NB4 (cell line): Measurements from ENCODE around the gene S100A3.

ENCODE experiments used
- DNase-seq: peaks from one replicate; pipeline ENCODE4 v3.0.0; 2010; ENCODE audit warnings: low read depth
- H3K4me3 ChIP-seq: one replicate; pipeline ENCODE4 v1.5.1; 2011; ENCODE audit warnings: mild to moderate bottlenecking, low read depth, low read length, moderate library complexity
- MAX ChIP-seq: IDR thresholded peaks from 2 replicates; pipeline ENCODE4 v1.6.1; 2011; ENCODE audit warnings: low read depth, low read length
- MYC ChIP-seq: IDR thresholded peaks from 2 replicates; pipeline ENCODE4 v1.6.1; 2011; ENCODE audit warnings: low read depth, low read length
- POLR2A ChIP-seq: IDR thresholded peaks from 2 replicates; pipeline ENCODE4 v1.6.1; 2011; ENCODE audit warnings: mild to moderate bottlenecking; ENCODE audit not compliant: insufficient read length; ENCODE audit errors: extremely low read depth
- TF ChIP-seq, protein P1 (sequence below): IDR thresholded peaks from one replicate; pipeline ENCODE4 v1.5.1; 2012; ENCODE audit warnings: low read depth, low read length

Gene S100A3

DNA sequence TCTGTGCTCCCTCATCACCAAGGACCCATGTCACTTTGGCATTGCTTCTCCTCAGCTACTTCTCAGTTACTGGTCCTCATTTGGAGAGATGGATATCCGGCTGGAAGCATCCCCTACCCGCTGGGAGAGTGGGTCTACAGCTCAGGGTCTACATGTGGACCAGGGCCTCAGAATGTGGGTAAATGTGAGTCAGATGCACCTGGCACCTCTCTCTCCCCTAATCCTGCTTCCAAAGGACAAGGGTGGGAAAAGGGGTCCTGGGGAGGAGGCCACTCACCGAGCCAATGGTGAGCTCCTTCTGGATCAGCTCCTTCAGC, 14.2 kb downstream of the S100A3 start:
- peak overlapping the region; percentile 58 for H3K4me3 ChIP-seq
- TF ChIP-seq, protein P1, sequence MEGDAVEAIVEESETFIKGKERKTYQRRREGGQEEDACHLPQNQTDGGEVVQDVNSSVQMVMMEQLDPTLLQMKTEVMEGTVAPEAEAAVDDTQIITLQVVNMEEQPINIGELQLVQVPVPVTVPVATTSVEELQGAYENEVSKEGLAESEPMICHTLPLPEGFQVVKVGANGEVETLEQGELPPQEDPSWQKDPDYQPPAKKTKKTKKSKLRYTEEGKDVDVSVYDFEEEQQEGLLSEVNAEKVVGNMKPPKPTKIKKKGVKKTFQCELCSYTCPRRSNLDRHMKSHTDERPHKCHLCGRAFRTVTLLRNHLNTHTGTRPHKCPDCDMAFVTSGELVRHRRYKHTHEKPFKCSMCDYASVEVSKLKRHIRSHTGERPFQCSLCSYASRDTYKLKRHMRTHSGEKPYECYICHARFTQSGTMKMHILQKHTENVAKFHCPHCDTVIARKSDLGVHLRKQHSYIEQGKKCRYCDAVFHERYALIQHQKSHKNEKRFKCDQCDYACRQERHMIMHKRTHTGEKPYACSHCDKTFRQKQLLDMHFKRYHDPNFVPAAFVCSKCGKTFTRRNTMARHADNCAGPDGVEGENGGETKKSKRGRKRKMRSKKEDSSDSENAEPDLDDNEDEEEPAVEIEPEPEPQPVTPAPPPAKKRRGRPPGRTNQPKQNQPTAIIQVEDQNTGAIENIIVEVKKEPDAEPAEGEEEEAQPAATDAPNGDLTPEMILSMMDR = no peak
- no peak for TF ChIP-seq MAX
- no peak for TF ChIP-seq MYC
- no peak for TF ChIP-seq POLR2A
- DNase-seq = no peak

DNA sequence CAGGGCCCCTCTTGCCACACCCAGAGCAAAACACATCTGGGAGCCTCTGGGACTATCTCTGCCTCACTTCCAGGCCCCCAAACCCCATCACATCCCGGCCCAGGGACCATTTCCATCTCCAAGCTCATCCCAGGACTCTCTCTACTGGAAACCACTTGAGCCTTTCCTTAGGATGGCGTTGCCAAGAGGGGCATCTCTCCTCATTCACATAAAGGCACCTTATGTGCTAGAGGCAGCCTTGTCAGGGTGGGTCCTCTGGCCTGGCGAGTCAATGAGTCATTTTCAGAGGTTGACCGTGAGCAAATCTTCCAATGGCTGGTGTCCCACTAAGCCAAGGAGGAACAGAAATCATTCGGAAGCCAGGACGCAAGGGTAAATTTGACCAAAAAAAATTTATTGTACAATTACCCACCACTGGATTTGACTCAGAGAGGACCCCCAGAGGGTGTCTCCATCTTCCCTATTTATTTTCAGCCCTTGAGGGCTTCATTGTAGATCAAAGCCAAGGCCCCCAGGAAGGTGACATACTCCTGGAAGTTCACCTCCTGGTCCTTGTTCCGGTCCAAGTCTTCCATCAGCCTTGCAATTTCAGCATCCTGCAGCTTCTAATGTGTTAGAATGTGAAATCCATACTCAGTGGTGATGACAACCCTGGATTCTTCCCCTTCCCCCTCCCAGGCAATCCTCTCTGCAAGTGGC, 14.7 kb downstream of the S100A3 start:
- TF ChIP-seq POLR2A (no peak), MAX (no peak), MYC (no peak)
- TF ChIP-seq, protein P1 = no peak
- no peak for DNase-seq
- no peak overlapping the region for H3K4me3 ChIP-seq

DNA sequence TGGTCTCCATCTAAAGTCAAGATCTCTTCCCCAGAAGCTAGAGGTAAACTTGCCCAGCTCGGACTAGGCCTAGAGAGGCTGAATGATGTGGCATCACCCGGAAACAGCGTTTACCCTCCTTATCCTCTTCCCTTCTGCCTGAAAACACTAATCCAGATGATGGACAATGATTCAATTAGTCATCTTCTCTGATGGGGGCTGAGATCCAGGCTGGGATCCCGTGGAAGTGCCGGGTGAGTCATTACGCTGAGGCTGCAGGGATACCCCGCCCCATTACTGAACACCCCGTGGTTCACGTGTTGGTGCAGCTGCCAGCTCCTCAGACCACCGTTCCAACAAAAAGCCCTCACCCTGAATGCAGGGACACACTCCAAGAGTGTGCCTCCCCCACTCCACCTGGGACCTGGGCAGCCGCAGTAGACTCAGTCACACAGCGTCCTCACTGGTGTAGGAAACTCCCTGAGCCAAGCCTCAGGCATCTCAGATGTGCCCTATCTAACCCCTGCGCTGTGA, 15.3 kb downstream of the S100A3 start:
- TF ChIP-seq MAX = no peak
- no peak for TF ChIP-seq MYC
- TF ChIP-seq POLR2A = no peak
- TF ChIP-seq, protein P1 = no peak
- H3K4me3 ChIP-seq = no peak overlapping the region
- no peak for DNase-seq

DNA sequence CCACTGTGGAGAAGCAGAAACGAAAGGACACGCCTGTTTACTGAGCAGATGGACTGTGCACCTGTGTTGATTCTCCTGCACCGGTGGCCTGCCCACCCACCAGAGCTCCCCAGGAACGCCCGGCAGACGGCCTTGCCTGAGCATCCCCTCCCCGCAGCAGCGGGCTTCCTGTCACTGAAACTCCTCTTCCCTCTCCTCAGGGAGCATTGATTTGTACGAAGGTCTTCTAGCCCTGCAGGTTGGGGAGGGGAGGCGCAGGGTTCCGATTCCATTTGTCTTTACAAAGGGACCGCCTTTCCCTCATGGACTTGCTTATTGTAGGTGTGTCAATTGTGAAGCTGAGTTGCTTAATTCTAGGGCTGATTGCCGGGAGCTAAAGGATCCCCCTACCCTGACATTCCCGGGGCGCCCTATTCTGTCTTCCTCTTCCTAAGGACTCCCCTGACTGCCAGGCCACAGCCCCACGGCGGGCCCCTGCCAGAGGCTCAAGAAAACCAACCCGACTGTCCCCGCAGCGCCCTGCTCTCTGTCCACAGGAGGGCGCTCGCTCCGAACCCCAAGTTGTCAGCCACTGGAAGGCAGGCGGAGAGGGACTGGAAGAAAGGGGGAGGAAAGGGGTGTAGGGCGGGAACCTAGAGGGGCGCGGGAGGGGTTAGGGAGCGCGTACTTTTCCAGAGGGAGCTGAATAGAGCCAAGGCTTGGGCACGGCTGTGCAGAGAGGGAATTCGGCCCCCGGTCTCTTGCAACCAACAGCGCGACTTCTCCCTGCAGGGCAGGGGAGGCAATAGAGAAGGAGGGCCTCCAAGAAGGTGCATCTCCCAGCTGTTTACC, 16.1 kb downstream of the S100A3 start:
- DNase-seq = peak; percentile 78
- TF ChIP-seq POLR2A = no peak
- TF ChIP-seq, protein P1 = peak; percentile 66
- peak; percentile 22; the same call in 1 of the 2 replicates for TF ChIP-seq MAX
- TF ChIP-seq MYC = no peak
- no peak overlapping the region for H3K4me3 ChIP-seq

GRCh38 chr1:153532181-153532580, 16.9 kb downstream of the S100A3 start:
- peak; percentile 85 for DNase-seq
- TF ChIP-seq MAX (no peak), MYC (0 out of 2 replicates have a peak, but pooled peaks have one; percentile 13)
- no peak overlapping the region for H3K4me3 ChIP-seq

- no peak for DNase-seq
- TF ChIP-seq POLR2A = no peak
- no peak for TF ChIP-seq MAX
- TF ChIP-seq, protein P1 = no peak
- no peak for TF ChIP-seq MYC
- H3K4me3 ChIP-seq = no peak overlapping the region
Measured at GRCh38 chr1:153531638-153532037, 17.4 kb downstream of the S100A3 start.
